HEK293T (cell line): Measurements from ENCODE around the gene A2ML1.

ENCODE experiments used
- ARNT ChIP-seq: fragments of 450-650 bp; IDR thresholded peaks from 2 replicates; pipeline ENCODE4 v1.6.1; 2017; ENCODE audit warnings: mild to moderate bottlenecking
- BHLHE40 ChIP-seq: fragments of 450-650 bp; IDR thresholded peaks from 2 replicates; pipeline ENCODE4 v1.6.1; 2016; ENCODE audit warnings: mild to moderate bottlenecking, moderate library complexity, borderline replicate concordance
- ELF4 ChIP-seq: fragments of 450-650 bp; IDR thresholded peaks from 2 replicates; pipeline ENCODE4 v1.6.1; 2017; ENCODE audit warnings: antibody characterized with exemption
- FOXA1 ChIP-seq: fragments of 450-650 bp; IDR thresholded peaks from 2 replicates; pipeline ENCODE4 v1.6.1; 2016; ENCODE audit warnings: mild to moderate bottlenecking
- FOXK2 ChIP-seq: fragments of 450-650 bp; IDR thresholded peaks from 2 replicates; pipeline ENCODE4 v1.6.1; 2016; ENCODE audit warnings: mild to moderate bottlenecking
- FOXM1 ChIP-seq: fragments of 450-650 bp; IDR thresholded peaks from 2 replicates; pipeline ENCODE4 v1.6.1; 2017; ENCODE audit warnings: mild to moderate bottlenecking, borderline replicate concordance
- LEF1 ChIP-seq: fragments of 450-650 bp; IDR thresholded peaks from 2 replicates; pipeline ENCODE4 v1.6.1; 2017; ENCODE audit warnings: mild to moderate bottlenecking, borderline replicate concordance
- SP1 ChIP-seq: fragments of 450-650 bp; IDR thresholded peaks from 2 replicates; pipeline ENCODE4 v1.6.1; 2017
- SUZ12 ChIP-seq: fragments of 450-650 bp; IDR thresholded peaks from 2 replicates; pipeline ENCODE4 v1.6.1; 2016; ENCODE audit warnings: mild to moderate bottlenecking

DNA sequence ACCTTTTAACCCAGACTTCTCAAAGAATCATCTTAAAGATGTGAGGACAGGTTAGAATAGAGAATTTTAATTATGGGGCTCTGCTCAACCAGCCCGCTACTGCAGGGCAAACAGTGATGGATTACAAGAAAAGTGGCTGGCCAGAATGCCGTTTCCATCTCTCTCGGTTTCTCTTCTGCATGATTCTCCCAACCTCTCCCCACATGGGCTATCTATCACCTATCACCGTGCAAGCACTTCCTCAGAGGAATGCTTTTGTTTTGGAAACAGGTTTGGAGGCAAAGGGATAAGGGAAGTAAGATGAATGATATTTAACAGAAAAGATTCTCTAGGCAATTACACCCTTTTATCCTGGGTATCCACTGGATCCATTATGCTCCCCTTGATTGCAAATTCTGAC lies 54.5 kb downstream of the A2ML1 start:
- TF ChIP-seq ARNT (no peak), FOXA1 (no peak), FOXK2 (no peak), BHLHE40 (no peak), SP1 (no peak), LEF1 (no peak), SUZ12 (no peak), ELF4 (no peak), FOXM1 (no peak)
